Effector CD4-positive, alpha-beta T cell (primary cell): ENCODE results near the gene CBR3.
"Not testable (repeated sequence)": the region's sequence is repeated elsewhere in the genome, so short reads cannot be mapped to it uniquely, and the experiment has no call there.

Experiments
- DNase-seq: peaks from one replicate; pipeline ENCODE4 v3.0.0-alpha.2; 2020
- total RNA-seq: gene quantifications from one replicate; lab custom pipeline; 2026; lab: John Stamatoyannopoulos, UW

Gene CBR3
- total RNA-seq, result 3.0 reads per million, percentile 10 among the genes with 10 or more reads in this experiment

- peak; percentile 39 for DNase-seq
These were observed at the start of gene CBR3 for GRCh38 chr21:36134803-36135390. TSS of gene CBR3 (plus strand) at chr21:36135079. CDS start at chr21:36135193, 114 bp downstream.

GRCh38 chr21:36087362-36088138 lies 47.3 kb upstream of the CBR3 start:
- no peak for DNase-seq

GRCh38 chr21:36089946-36090345 lies 44.9 kb upstream of the CBR3 start:
- DNase-seq, result no peak

- no peak for DNase-seq
These were observed 42.2 kb upstream of the CBR3 start for GRCh38 chr21:36092681-36093080.

GRCh38 chr21:36093512-36093911 lies 41.4 kb upstream of the CBR3 start:
- DNase-seq, result no peak

GRCh38 chr21:36096398-36097290 lies 38.2 kb upstream of the CBR3 start:
- DNase-seq, result no peak

- no peak for DNase-seq
These were observed 37.3 kb upstream of the CBR3 start for GRCh38 chr21:36097427-36098181.

- DNase-seq, result no peak
These were observed 36.7 kb upstream of the CBR3 start for GRCh38 chr21:36098182-36098532.

- DNase-seq, result no peak
These were observed 35.9 kb upstream of the CBR3 start for GRCh38 chr21:36099000-36099399.

GRCh38 chr21:36099695-36100211 lies 35.1 kb upstream of the CBR3 start:
- not testable (repeated sequence) for DNase-seq

- no peak for DNase-seq
These were observed 33.8 kb upstream of the CBR3 start for GRCh38 chr21:36100971-36101641.

- DNase-seq, result no peak
These were observed 31.4 kb upstream of the CBR3 start for GRCh38 chr21:36103434-36103833.

- peak; percentile 19 for DNase-seq
These were observed 30.3 kb upstream of the CBR3 start for GRCh38 chr21:36104317-36105300.

- DNase-seq, result no peak
These were observed 29.5 kb upstream of the CBR3 start for GRCh38 chr21:36105327-36105842.

- DNase-seq, result no peak
These were observed 25.0 kb upstream of the CBR3 start for GRCh38 chr21:36109868-36110267.

- no peak for DNase-seq
These were observed 23.6 kb upstream of the CBR3 start for GRCh38 chr21:36111238-36111637.

- DNase-seq, result peak; percentile 45
These were observed 21.0 kb upstream of the CBR3 start for GRCh38 chr21:36113647-36114428.

GRCh38 chr21:36115138-36115730 lies 19.6 kb upstream of the CBR3 start:
- DNase-seq, result no peak

GRCh38 chr21:36117286-36117741 lies 17.6 kb upstream of the CBR3 start:
- DNase-seq, result no peak
